B cell (primary cell): ENCODE data around the gene MINPP1. TPM values are rescaled to one million over a fixed set of nuclear protein-coding genes. Genes with fewer than 3 reads are reported as not detected.

Experiments used
- ATAC-seq: fragments of 200-7000 bp; cut with Tn5 transposase; one replicate; pipeline ENCODE4 v1.10.0; 2021; ENCODE audit warnings: low read depth, mild to moderate bottlenecking, moderate number of reproducible peaks, moderate library complexity
- CTCF ChIA-PET: fragments of 350-600 bp; sonication (Branson Sonifier 250); formaldehyde crosslinking; loops from one replicate; lab custom pipeline; 2021; ENCODE audit warnings: antibody characterized with exemption, inconsistent platforms; lab: Charles Lee
- POLR2A ChIA-PET: fragments of 350-600 bp; sonication (Branson Sonifier 250); formaldehyde crosslinking; loops from one replicate; lab custom pipeline; 2021; ENCODE audit warnings: antibody characterized with exemption; lab: Charles Lee
- DNase-seq: peaks from one replicate; pipeline ENCODE4 v3.0.0; 2013
- H2AFZ ChIP-seq: 2 replicates; pipeline ENCODE4 v1.6.1; 2012; ENCODE audit warnings: mild to moderate bottlenecking, low read depth, low read length; ENCODE audit not compliant: insufficient read depth, poor library complexity, severe bottlenecking
- H3K27ac ChIP-seq, 2 donors: 1 replicate in 1 of 2; 2 replicates in 1 of 2; pipeline ENCODE4 v1.5.1; 2012 to 2013; ENCODE audit warnings: low read length in 2 of 2, mild to moderate bottlenecking in 2 of 2, moderate library complexity in 1 of 2
- H3K27me3 ChIP-seq, 4 experiments: fragments of 200-600 bp in 1 of 4; sonication (generic) in 1 of 4; replicated peaks in 1 of 4; 1 replicate in 2 of 4; 2 replicates in 2 of 4; pipeline versions ENCODE4 v1.6.1 to v1.7.0; 2013 to 2016; ENCODE audit warnings: low read length in 3 of 4, mild to moderate bottlenecking in 2 of 4, mixed read lengths in 1 of 4, moderate library complexity in 1 of 4; ENCODE audit not compliant: insufficient read depth in 4 of 4, control insufficient read depth in 3 of 4; ENCODE audit errors: control extremely low read depth in 1 of 4
- H3K36me3 ChIP-seq, 2 experiments: replicated peaks in 1 of 2; 1 replicate in 1 of 2; 2 replicates in 1 of 2; pipeline versions ENCODE4 v1.6.1 to v1.7.1; 2013; ENCODE audit warnings: low read length in 1 of 2; ENCODE audit not compliant: insufficient read depth in 2 of 2, control insufficient read depth in 1 of 2; ENCODE audit errors: control extremely low read depth in 1 of 2, extremely low read depth in 1 of 2
- H3K4me1 ChIP-seq, 2 donors: fragments of 200-600 bp in 1 of 2; sonication (generic) in 1 of 2; 1 replicate in 1 of 2; 2 replicates in 1 of 2; pipeline versions ENCODE4 v1.5.1 to v1.6.1; 2013 to 2017; ENCODE audit warnings: low read length in 2 of 2; ENCODE audit not compliant: control insufficient read depth in 2 of 2, insufficient read depth in 2 of 2
- H3K4me2 ChIP-seq: replicated peaks from 2 replicates; pipeline ENCODE3; 2012; ENCODE audit warnings: mild to moderate bottlenecking, low read depth, low read length; ENCODE audit not compliant: poor library complexity, severe bottlenecking
- H3K4me3 ChIP-seq, 5 experiments: fragments of 200-600 bp in 1 of 5; sonication (generic) in 1 of 5; 1 replicate in 3 of 5; 2 replicates in 2 of 5; pipeline versions ENCODE4 v1.5.1 to v1.7.0; 2011 to 2016; ENCODE audit warnings: low read length in 4 of 5, mild to moderate bottlenecking in 4 of 5, low read depth in 2 of 5, control low read depth in 1 of 5, moderate library complexity in 1 of 5; ENCODE audit not compliant: insufficient read depth in 1 of 5; ENCODE audit errors: control extremely low read depth in 1 of 5, extremely low read depth in 1 of 5
- H3K79me2 ChIP-seq: fragments of 200-600 bp; sonication (generic); one replicate; pipeline ENCODE4 v1.6.0; 2016; ENCODE audit warnings: low read length; ENCODE audit not compliant: control insufficient read depth, insufficient read depth
- H3K9ac ChIP-seq: fragments of 200-600 bp; sonication (generic); 2 replicates; pipeline ENCODE4 v1.6.1; 2017; ENCODE audit warnings: mild to moderate bottlenecking, low read length, moderate library complexity
- H3K9me3 ChIP-seq, 3 donors: one replicate each; pipeline versions ENCODE4 v1.6.1 to v1.7.1; 2013; ENCODE audit warnings: low read length in 2 of 3; ENCODE audit not compliant: control insufficient read depth in 2 of 3, insufficient read depth in 1 of 3; ENCODE audit errors: control extremely low read depth in 1 of 3
- H4K20me1 ChIP-seq: 2 replicates; pipeline ENCODE4 v1.6.0; 2012; ENCODE audit warnings: mild to moderate bottlenecking, low read length; ENCODE audit not compliant: insufficient read depth, control insufficient read depth, poor library complexity, severe bottlenecking
- H3K27ac Mint-ChIP-seq: one replicate; pipeline ENCODE4 v1.8.0; 2021; ENCODE audit warnings: mixed read lengths
- H3K27me3 Mint-ChIP-seq: one replicate; pipeline ENCODE4 v1.8.0; 2021; ENCODE audit warnings: mixed read lengths
- H3K4me1 Mint-ChIP-seq: one replicate; pipeline ENCODE4 v1.8.0; 2021; ENCODE audit warnings: mixed read lengths
- H3K4me3 Mint-ChIP-seq: one replicate; pipeline ENCODE4 v1.8.0; 2021; ENCODE audit warnings: mixed read lengths
- H3K9me3 Mint-ChIP-seq: one replicate; pipeline ENCODE4 v1.8.0; 2022; ENCODE audit warnings: mixed read lengths; ENCODE audit not compliant: insufficient read depth
- CTCF ChIP-seq: fragments of 200-600 bp; IDR thresholded peaks from one replicate; pipeline ENCODE4 v1.8.0; 2022; ENCODE audit warnings: antibody characterized with exemption, mild to moderate bottlenecking
- EZH2 ChIP-seq: IDR thresholded peaks from 2 replicates; pipeline ENCODE4 v1.6.1; 2012; ENCODE audit warnings: borderline replicate concordance, low read depth, mild to moderate bottlenecking, moderate library complexity, low read length; ENCODE audit not compliant: insufficient read depth, poor library complexity, severe bottlenecking
- WGBS: methylation state at CpG from one replicate; pipeline ENCODE4 v1.1.5; 2013; ENCODE audit warnings: missing lambda C conversion rate; ENCODE audit not compliant: insufficient coverage; 5-methylcytosine and 5-hydroxymethylcytosine counted together
- intact Hi-C: fragments of 100-400 bp; cut with micrococcal nuclease; formaldehyde crosslinking; loops from one replicate; pipeline ENCODE4 v1.10.0; 2022
- polyA plus RNA-seq: library from polyadenylated mRNA; depleted of rRNA; stranded (reverse); fragments of >200 nt; gene quantifications from 2 replicates; pipeline ENCODE4 v1.2.3, GENCODE V29; 2012
- total RNA-seq, 2 donors: library from RNA; stranded (reverse); fragments of 120-200 nt in 1 of 2; gene quantifications; 1 replicate in 1 of 2; 2 replicates in 1 of 2; pipeline versions ENCODE4 v1.2.3 to v1.2.4, GENCODE V29; 2013 to 2022

The MINPP1 gene
- total and polyA plus RNA-seq, 2 donors (not counting 1 experiment from before 2014, with no cell fraction given) = 2.7 to 9.4 TPM

GRCh38 chr10:87550741-87551140 is 46.0 kb downstream of the MINPP1 start:
- no peaks in the 10 kb centered on the region for H3K27me3 Mint-ChIP-seq
- ChIA-PET POLR2A (no interaction called here), CTCF (no interaction called here)
- no peak overlapping the region for H3K27ac ChIP-seq
- no peak overlapping the region for H3K27ac Mint-ChIP-seq
- no peak overlapping the region for H3K4me2 ChIP-seq
- no peaks in the 10 kb centered on the region for H3K4me1 ChIP-seq
- no peak for DNase-seq
- H4K20me1 ChIP-seq = no peaks in the 10 kb centered on the region
- H3K9me3 Mint-ChIP-seq = no peaks in the 10 kb centered on the region
- no peaks in the 10 kb centered on the region for H3K79me2 ChIP-seq
- no peak for TF ChIP-seq EZH2
- no peak overlapping the region for H3K9ac ChIP-seq
- H3K36me3 ChIP-seq = peaks cover 0 to 19% of the 10 kb centered on the region in 2 experiments
- ATAC-seq = no peak
- no peak overlapping the region for H3K4me3 ChIP-seq
- H3K9me3 ChIP-seq = no peaks in the 10 kb centered on the region
- no peaks in the 10 kb centered on the region for H3K27me3 ChIP-seq
- intact Hi-C loops = no loop called here
- WGBS = no CpG with 5 or more reads among the region's 2 CpGs
- H3K4me1 Mint-ChIP-seq = peaks cover 3% of the 10 kb centered on the region
- H3K4me3 Mint-ChIP-seq = no peak overlapping the region
- H2AFZ ChIP-seq = no peak overlapping the region

- H3K4me2 ChIP-seq = no peak overlapping the region
- ChIA-PET CTCF (no interaction called here), POLR2A (no interaction called here)
- H3K4me1 ChIP-seq = no peaks in the 10 kb centered on the region
- no peak for TF ChIP-seq EZH2
- TF ChIP-seq CTCF = no peak
- Mint-ChIP-seq H3K27me3 (no peaks in the 10 kb centered on the region), H3K9me3 (no peaks in the 10 kb centered on the region), H3K27ac (no peak overlapping the region), H3K4me3 (no peak overlapping the region), H3K4me1 (peaks cover 2% of the 10 kb centered on the region)
- intact Hi-C loops = no loop called here
- H3K9me3 ChIP-seq = no peaks in the 10 kb centered on the region
- no peaks in the 10 kb centered on the region for H4K20me1 ChIP-seq
- peaks cover 0 to 19% of the 10 kb centered on the region in 2 experiments for H3K36me3 ChIP-seq
- no peaks in the 10 kb centered on the region for H3K79me2 ChIP-seq
- ATAC-seq (no peak), DNase-seq (no peak)
- no peak overlapping the region for H2AFZ ChIP-seq
- H3K27ac ChIP-seq = no peak overlapping the region
- H3K9ac ChIP-seq = no peak overlapping the region
- no peaks in the 10 kb centered on the region for H3K27me3 ChIP-seq
- no peak overlapping the region for H3K4me3 ChIP-seq
These were observed 46.6 kb downstream of the MINPP1 start for GRCh38 chr10:87551326-87551725.
